ENCODE measurements around the gene MEIS2. TPM values are rescaled to one million over a fixed set of nuclear protein-coding genes. Genes with fewer than 3 reads are reported as not detected.

The MEIS2 gene
- total RNA-seq, 1 donor from 2014 or later: 151 TPM

DNA sequence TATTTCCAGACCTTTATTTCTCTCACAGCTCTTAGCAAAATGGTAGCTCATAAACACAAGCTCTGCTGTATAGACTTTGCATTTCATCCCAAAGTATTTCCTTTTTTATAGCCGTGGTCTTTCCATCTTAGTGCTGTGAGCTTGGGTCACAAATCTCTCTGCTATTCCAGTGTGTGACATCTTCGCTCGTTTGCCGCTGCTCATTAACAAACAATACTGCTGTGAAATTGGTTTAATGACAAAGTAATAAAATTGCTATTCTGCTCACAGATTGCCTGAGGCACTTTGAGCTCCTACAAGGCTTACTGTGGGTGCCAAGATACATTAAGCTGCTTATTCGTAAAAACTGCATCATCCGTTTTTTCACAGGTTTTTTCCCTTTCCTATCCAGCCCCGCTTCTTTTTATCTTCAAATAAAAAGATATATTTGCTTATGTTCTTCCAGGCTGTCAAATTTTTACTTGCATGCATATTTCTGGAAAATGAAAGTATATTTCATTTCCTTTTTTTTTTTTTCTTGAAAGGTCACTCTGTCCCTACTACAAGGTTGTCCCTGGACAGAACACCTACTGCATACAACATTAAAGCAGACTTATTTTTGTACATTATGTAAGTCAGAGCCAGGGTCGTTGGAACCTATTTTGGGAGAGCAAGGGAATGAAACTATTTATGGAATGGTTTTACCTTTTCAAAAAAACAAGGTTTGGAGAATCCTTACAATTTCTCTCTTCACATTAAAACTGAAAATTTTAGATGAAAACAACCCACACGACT lies 174.5 kb downstream of the MEIS2 start:
- no peak for DNase-seq

GRCh38 chr15:36925049-36925448 lies 175.3 kb downstream of the MEIS2 start:
- no peak for DNase-seq

DNA sequence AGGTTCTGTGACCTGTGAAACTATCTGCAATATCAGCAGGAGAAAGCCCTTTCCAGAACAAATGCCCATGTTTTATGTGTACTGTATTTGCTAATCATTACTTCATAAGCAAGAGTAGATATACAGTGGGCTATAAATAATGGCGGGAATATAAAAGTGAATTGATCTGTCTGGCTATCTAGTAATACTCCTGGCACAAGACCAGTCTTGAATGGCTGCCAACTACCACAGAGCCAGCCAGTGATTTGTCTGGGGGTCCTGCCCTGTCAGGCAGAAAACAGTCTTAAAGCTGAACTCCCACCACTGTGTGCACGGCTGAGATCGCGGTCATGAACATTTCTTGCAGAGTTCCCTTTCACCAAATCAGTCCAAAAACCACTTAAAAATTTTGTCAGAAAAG lies 176.3 kb downstream of the MEIS2 start:
- no peak for DNase-seq

GRCh38 chr15:36921484-36922091 lies 178.8 kb downstream of the MEIS2 start:
- DNase-seq: no peak

DNA sequence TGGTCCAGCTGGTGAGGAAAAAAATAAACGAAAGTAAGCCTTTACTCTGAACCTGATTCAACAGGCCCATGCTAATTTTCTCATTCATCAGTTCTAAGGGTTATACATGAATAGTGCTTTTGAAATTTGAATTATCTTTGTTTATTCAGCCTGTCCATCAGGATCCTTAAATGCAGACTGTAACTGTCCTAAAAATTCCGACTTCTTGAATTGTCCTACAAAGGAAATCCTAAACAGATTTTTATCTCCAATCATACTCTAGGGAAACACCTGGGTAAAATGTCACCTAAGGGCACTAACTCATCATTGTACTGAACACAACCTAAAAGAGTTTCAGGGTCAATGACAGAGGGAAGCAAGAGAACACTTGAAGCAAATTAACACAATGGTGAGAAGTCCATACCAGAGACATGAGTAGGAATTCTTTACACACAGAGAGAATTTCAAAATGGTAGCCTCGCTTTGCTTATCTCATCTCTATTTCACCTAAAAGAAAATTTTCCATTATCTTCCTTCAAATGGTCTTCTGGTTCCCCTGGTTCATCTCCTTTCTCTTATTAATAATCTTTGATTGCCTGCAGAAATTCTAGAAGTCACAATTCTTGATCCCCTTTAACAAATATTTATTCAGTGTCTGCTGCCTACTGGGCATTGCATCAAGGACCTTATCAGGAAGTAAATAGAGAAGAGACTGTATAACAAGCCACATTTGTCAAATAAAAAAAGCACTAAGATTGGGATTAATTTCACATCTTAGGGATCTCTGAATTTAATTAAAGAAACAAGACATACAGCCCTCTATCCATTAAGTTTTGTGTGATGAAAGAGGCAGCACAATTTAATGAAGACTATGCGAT lies 182.7 kb downstream of the MEIS2 start:
- DNase-seq: no peak

DNA sequence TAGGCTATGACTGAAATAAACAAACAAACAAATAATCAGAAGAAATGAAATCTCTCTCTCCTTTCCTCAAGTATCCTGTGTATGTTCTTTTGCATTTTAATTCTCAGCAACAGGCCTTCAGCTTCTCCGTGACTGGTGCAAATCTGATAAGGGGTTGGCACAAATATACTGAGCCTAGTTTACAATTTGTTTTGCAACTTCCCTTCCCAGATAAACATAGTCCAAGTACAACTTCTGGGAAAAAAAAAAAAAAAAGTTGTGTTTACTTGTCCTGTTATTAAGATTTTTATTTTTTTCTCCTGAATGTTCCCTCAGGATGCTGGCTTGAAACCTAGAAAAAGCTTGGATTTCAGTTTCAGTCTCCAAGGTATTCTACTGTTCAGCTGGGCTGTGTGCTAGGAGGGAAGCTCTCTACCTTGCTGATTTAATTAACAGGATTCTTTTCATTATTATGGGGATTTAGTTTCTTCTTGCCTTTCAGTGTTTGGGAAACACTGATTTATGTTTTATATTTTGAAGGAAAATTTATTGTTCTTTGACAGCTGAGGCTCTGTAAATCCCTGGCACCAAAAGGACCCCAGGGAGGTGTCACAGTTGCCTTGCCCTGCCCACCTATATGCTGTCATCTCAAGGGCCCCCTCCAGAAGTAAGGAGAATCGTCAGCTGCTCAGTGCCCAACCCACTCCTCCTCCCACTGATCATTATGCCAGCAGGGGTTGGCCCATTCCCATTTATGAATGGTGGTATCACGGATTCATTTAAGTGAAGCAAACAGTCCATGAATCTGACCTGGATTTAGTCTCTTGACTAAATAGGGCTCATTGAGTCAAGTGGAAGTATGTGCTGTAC lies 185.2 kb downstream of the MEIS2 start:
- no peak for DNase-seq

- no peak for DNase-seq
Measured at GRCh38 chr15:36914466-36914865, 185.9 kb downstream of the MEIS2 start.

GRCh38 chr15:36912311-36912712 lies 188.0 kb downstream of the MEIS2 start:
- no peak for DNase-seq

DNA sequence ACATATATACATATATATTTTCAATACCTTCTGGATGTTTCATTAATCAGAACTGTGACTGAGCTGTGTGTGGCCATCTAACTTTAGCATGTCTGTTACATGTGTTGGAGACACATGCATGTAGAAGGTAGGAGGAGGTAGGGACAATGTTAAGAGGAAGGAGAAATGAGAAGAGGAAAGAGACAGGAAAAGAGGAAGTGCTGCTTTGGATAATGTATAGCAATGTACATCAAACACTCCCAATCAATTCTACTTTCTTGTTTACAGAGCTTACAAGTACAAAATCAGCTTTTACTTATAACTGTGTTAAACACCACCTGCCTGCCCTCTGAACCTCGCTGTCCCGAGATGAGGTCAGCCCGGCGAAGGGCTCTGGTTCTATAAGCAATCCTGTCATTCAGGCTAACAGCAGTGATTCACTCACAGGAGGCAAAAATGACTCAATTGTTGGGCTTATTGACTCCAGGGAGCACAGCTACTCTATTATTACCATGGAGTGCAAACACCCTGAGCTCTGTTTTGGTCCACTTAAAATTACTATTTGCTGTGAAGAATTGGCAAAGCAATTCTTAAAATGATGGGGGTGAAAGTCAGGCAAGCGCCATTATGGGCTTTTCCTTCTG lies 188.9 kb downstream of the MEIS2 start:
- no peak for DNase-seq

- no peak for DNase-seq
Measured at GRCh38 chr15:36908991-36909390, 191.4 kb downstream of the MEIS2 start.

DNA sequence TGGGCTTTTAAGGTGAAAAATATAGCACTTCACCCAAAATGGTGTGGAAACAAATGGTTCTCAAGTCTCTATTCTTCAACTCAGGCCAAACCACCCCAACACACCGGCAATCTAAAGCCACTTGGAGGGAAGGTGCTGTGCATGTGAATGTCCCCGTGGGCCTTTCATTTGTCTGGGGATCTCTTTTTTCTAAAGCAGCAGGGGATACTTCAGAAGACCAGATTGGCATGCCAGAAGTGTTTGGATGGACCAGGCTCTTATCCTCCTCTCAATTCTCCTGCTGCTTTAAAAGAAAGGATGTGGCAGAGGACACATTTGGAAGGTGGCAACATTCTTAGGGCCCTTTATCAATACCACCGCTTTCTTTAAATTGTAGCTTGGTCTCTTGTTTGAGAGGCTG lies 193.1 kb downstream of the MEIS2 start:
- DNase-seq: no peak

DNA sequence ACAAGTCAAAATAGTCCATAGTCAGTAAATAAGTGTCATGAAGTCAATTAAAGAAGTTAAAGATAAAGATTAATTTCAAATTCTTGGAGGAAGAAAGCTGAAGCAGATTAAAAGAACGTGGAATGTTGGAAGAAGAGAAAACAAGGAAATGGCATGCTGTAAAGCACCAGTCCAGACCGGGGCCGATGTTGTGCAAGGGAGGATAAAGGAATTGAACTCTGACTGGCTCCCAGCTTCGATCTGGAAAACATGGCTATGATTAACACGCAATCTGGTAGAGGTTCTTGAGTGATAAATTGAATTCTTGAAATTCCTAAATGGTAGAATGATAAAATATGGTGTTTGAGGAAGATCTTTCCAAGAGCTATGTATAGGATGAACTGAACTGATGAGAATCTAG lies 194.4 kb downstream of the MEIS2 start:
- DNase-seq: no peak

GRCh38 chr15:36904715-36905114 lies 195.6 kb downstream of the MEIS2 start:
- no peak for DNase-seq

DNA sequence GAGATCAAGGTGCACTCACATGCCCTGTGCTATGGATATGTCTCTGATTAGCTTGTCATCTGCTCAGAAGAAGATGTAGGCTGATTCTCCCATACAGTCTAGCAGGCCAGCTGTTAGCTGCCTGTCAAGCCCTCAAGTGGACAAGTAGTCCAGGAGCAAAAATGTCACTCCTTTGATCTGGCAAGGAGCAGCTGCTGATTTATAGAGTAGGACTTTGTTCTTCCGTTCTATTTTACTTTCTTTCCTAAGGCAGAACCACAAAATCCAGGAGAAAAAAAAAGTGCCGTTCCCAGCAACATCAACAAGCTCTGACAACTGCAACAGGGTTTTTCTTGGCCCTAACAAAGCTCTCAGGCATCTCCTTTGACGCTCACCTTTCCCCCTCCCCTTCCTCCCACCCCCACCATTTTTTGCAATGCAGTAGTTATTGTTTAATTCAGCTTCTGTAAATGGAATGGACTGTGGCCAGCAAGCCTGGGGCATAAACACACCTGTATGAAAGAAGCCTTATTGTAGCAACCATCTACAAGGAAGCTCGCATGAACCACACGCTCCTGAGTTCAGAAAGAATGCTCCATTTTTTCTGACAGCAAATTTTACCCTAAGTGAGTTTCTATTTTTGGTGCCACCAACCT lies 196.3 kb downstream of the MEIS2 start:
- DNase-seq: no peak

GRCh38 chr15:36903195-36903594 lies 197.2 kb downstream of the MEIS2 start:
- DNase-seq: no peak

GRCh38 chr15:36901012-36901411 lies 199.3 kb downstream of the MEIS2 start:
- DNase-seq: no peak

DNA sequence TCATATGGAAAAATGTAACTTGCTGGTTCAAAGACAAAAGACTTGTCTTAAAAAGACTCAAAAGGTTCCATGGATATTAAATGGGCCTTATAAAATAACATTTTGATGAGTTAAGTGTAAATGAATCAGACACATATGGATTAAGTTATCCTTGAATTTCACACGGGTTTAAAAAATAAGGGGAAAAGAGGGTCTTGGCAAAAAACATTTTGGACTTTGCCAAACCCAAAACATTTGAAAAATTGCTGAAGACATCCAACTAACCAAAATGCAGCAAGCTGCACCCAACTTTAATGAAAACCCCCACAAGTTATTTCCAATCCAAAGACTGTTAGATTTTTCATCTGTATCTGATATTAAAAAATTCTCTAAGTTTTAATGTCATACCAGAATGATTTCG lies 200.7 kb downstream of the MEIS2 start:
- no peak for DNase-seq

GRCh38 chr15:36898536-36899126 lies 201.7 kb downstream of the MEIS2 start:
- no peak for DNase-seq

DNA sequence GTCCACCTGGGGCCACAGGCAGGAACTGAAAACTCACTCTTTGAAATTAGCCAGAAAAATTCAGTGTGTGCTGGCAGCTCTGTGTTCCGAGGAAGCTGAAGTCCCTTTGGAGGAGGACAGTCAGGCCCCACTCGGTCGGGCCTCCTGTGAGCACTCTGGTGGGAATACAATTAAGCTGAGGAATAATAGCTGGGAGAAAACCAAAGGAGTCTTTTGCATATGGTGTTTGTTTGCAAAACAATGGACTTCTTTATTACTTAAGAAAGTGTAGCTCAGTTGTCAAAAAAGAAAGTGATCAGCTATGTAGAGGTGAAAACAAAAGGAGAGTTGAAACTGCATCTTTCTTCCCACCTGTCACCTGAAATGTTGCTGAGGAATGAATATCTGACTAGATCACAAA lies 202.5 kb downstream of the MEIS2 start:
- DNase-seq: no peak

- DNase-seq: no peak
Measured at GRCh38 chr15:36896949-36897348, 203.4 kb downstream of the MEIS2 start.

DNA sequence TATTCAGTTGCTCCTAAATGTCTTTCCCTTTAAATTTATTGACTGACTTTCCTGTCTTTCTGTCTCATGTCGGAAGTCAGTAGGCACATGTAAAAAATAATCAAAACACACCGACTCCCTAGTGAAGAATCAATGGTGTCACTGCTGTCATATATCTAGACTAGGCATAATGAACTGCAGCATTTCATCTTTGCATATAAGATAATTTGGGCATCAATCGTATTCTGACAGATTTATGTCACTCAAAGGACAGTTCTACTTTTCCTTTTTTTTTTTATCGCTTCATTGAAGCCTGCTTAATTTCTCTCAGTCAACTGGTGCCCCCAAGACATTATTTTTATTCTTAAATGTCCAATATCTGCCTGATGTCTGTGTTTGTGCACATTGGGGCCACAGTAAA lies 206.3 kb downstream of the MEIS2 start:
- no peak for DNase-seq
